ENCODE data around the gene MCUB.

DNA sequence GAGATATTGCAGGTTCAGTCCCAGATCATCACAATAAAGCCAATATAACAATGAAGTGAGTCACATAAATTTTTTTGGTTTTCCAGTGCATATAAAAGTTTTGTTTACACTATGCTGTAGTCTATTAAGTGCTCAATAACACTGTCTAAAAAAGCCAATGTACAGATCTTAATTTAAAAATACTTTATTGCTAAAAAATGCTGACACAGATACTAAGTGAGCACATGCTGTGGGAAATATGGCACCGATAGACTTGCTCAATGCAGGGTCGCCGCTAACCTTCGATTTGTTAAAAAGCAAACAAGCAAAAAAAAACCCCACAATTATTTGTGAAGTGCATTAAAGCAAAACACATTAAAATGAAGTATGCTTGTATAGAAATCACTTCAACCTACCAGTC is 159.6 kb downstream of the MCUB start:
- no peak for TF ChIP-seq FOXM1 (IDR thresholded peaks at IDR 0.05; ENCODE audit: borderline replicate concordance)
- TF ChIP-seq SUZ12 (IDR thresholded peaks at IDR 0.05): no peak
- no peak for TF ChIP-seq FOXK2 (IDR thresholded peaks at IDR 0.05)
- TF ChIP-seq NFRKB (IDR thresholded peaks at IDR 0.05): no peak
- TF ChIP-seq HDGF (IDR thresholded peaks at IDR 0.05; ENCODE audit: borderline replicate concordance): no peak
